K562 (cell line): Measurements from ENCODE around the gene AHSG. TPM values are rescaled to one million over a fixed set of nuclear protein-coding genes. Genes with fewer than 3 reads are reported as not detected.

Experiments used
- ARID1B ChIP-seq: fragments of 450-650 bp; IDR thresholded peaks from 2 replicates; pipeline ENCODE4 v1.6.1; 2016; ENCODE audit warnings: antibody characterized with exemption, mild to moderate bottlenecking, inconsistent platforms
- CEBPG ChIP-seq, 3 experiments: fragments of 200-800 bp in 1 of 3; sonication (Bioruptor generic) in 1 of 3; sonication (generic) in 1 of 3; formaldehyde crosslinking in 1 of 3; IDR thresholded peaks in 2 of 3; conservative IDR thresholded peaks in 1 of 3; 2 replicates each; pipeline versions ENCODE4 v1.6.1 to v1.8.0; 2016 to 2022; ENCODE audit warnings: missing compliant biosample characterization in 2 of 3, missing genetic modification characterization in 2 of 3, mild to moderate bottlenecking in 1 of 3, missing genetic modification reagents in 1 of 3
- E2F3 ChIP-seq: fragments of 250-450 bp; sonication (Bioruptor Pico); IDR thresholded peaks from 2 replicates; pipeline ENCODE4 v1.4.0; 2020; ENCODE audit warnings: mild to moderate bottlenecking
- FOXJ2 ChIP-seq: fragments of 200-800 bp; sonication (Bioruptor generic); IDR thresholded peaks from 2 replicates; pipeline ENCODE4 v1.6.1; 2016; ENCODE audit warnings: missing genetic modification characterization, missing compliant biosample characterization
- GABPA ChIP-seq: fragments of 200-800 bp; sonication (Bioruptor generic); conservative IDR thresholded peaks from 2 replicates; pipeline ENCODE4 v1.6.1; 2016; ENCODE audit warnings: low read depth, missing genetic modification characterization, missing compliant biosample characterization
- GABPB2 ChIP-seq: fragments of 250-450 bp; sonication (Bioruptor Pico); conservative IDR thresholded peaks from 2 replicates; pipeline ENCODE4 v1.5.1; 2021; ENCODE audit warnings: mild to moderate bottlenecking
- HNRNPH1 ChIP-seq: fragments of 200-400 bp; formaldehyde crosslinking; optimal IDR thresholded peaks from 2 replicates; pipeline ENCODE3; 2017; ENCODE audit warnings: low read depth, mild to moderate bottlenecking, low read length, moderate library complexity
- HNRNPL ChIP-seq: fragments of 200-400 bp; formaldehyde crosslinking; IDR thresholded peaks from 2 replicates; pipeline ENCODE4 v1.6.1; 2017; ENCODE audit warnings: low read depth, mild to moderate bottlenecking, low read length
- IRF9 ChIP-seq: fragments of 450-650 bp; IDR thresholded peaks from 2 replicates; pipeline ENCODE4 v1.6.1; 2016; ENCODE audit warnings: missing biosample characterization, missing genetic modification characterization
- JUND ChIP-seq, 2 experiments: IDR thresholded peaks; 2 replicates in 1 of 2; 3 replicates in 1 of 2; pipeline ENCODE4 v1.6.1; 2011; ENCODE audit warnings: borderline replicate concordance in 2 of 2, low read depth in 2 of 2, low read length in 2 of 2, improper control_type of control experiment in 1 of 2, missing biosample characterization in 1 of 2, missing genetic modification characterization in 1 of 2, missing genetic modification reagents in 1 of 2
- NCOA1 ChIP-seq: fragments of 450-650 bp; IDR thresholded peaks from 2 replicates; pipeline ENCODE4 v1.6.1; 2016; ENCODE audit warnings: low read depth
- NFYB ChIP-seq: IDR thresholded peaks from 2 replicates; pipeline ENCODE4 v1.6.1; 2011; ENCODE audit warnings: mild to moderate bottlenecking, moderate library complexity; ENCODE audit not compliant: insufficient read length; ENCODE audit errors: extremely low read depth
- PHF21A ChIP-seq: fragments of 450-650 bp; IDR thresholded peaks from 2 replicates; pipeline ENCODE4 v1.6.1; 2017; ENCODE audit warnings: low read depth, borderline replicate concordance
- SMARCC2 ChIP-seq: fragments of 450-650 bp; IDR thresholded peaks from 2 replicates; pipeline ENCODE4 v1.6.1; 2017; ENCODE audit warnings: antibody characterized with exemption, moderate library complexity, mild to moderate bottlenecking, low read depth
- TSHZ1 ChIP-seq: fragments of 250-450 bp; sonication (Bioruptor Pico); IDR thresholded peaks from 2 replicates; pipeline ENCODE4 v1.4.0; 2020; ENCODE audit warnings: mild to moderate bottlenecking, moderate library complexity
- ZBTB2 ChIP-seq: fragments of 450-650 bp; IDR thresholded peaks from 2 replicates; pipeline ENCODE4 v1.6.1; 2016; ENCODE audit warnings: antibody characterized with exemption
- ZNF134 ChIP-seq: fragments of 250-450 bp; sonication (Bioruptor Pico); conservative IDR thresholded peaks from 2 replicates; pipeline ENCODE4 v1.4.0; 2020
- ZNF175 ChIP-seq: fragments of 200-800 bp; sonication (Bioruptor generic); IDR thresholded peaks from 2 replicates; pipeline ENCODE4 v1.6.1; 2016; ENCODE audit warnings: low read depth, mild to moderate bottlenecking, missing genetic modification characterization, missing compliant biosample characterization
- polyA plus RNA-seq, 8 experiments: library from polyadenylated mRNA; depleted of rRNA in 4 of 8; stranded (reverse) in 5 of 8; unstranded in 3 of 8; fragments of >200 nt; fragmentation: Nextera tagmentation in 2 of 8; fragmentation: Illumina TruSeq in 1 of 8; extraction: Ambion mirVana in 2 of 8; extraction: Trizol in 1 of 8; gene quantifications; 2 replicates each; pipeline versions ENCODE4 v1.2.1 to v1.2.3, GENCODE V29; 2011 to 2014; ENCODE audit warnings: inconsistent platforms in 1 of 8, missing spikeins in 1 of 8
- total RNA-seq, 7 experiments: library from RNA; depleted of rRNA in 6 of 7; stranded (reverse); fragments of >200 nt in 6 of 7; fragmentation: Illumina TruSeq in 2 of 7; extraction: Trizol in 2 of 7; gene quantifications; 2 replicates each; pipeline versions ENCODE4 v1.2.1 to v1.2.3, GENCODE V29; 2011 to 2021; ENCODE audit warnings: low replicate concordance in 1 of 7

AHSG gene
- total and polyA plus RNA-seq, 9 of the 15 experiments (the other 6 are each of a cell fraction or from before 2014, with no cell fraction given), result 0.69 TPM; not detected in 8

GRCh38 chr3:186567072-186567921 lies 45.6 kb upstream of the AHSG start, which contains the start of gene TBCCD1 (continued):
- no peak for TF ChIP-seq CEBPG (CRISPR knock-in tag; IDR thresholded peaks at IDR 0.05)
- TF ChIP-seq CEBPG (tag; conservative IDR thresholded peaks at IDR 0.05 in 1 of 2, IDR thresholded peaks at IDR 0.05 in 1 of 2), result no peak; a peak in 1 of 4 replicates
- no peak for TF ChIP-seq TSHZ1 (CRISPR knock-in tag)
- no peak for TF ChIP-seq ARID1B
- TF ChIP-seq ZBTB2, result 0 out of 2 replicates have a peak, but pooled peaks have one; percentile 55
- TF ChIP-seq IRF9 (tag), result no peak
- TF ChIP-seq HNRNPL, result no peak
- TF ChIP-seq PHF21A, result no peak
- no peak for TF ChIP-seq ZNF134 (CRISPR knock-in tag)
- TF ChIP-seq ZNF175 (CRISPR knock-in tag), result no peak
- TF ChIP-seq SMARCC2, result no peak
- no peak for TF ChIP-seq NFYB
- peak; percentile 19; the same call in 1 of the 2 replicates for TF ChIP-seq JUND (IDR thresholded peaks at IDR 0.05; ENCODE audit: borderline replicate concordance, low read depth, low read length)
- TF ChIP-seq JUND (tag; IDR thresholded peaks at IDR 0.05; ENCODE audit: borderline replicate concordance, low read depth, low read length), result no peak; the same call in 2 of the 3 replicates
- peak; percentile 63; the same call in 1 of the 2 replicates for TF ChIP-seq FOXJ2 (tag)
- 0 out of 2 replicates have a peak, but pooled peaks have one; percentile 17 for TF ChIP-seq E2F3 (CRISPR knock-in tag)
- TF ChIP-seq GABPB2 (CRISPR knock-in tag), result no peak
- peak; percentile 15; the same call in 1 of the 2 replicates for TF ChIP-seq GABPA (tag)
- TF ChIP-seq NCOA1, result no peak
- TF ChIP-seq HNRNPH1, result no peak
